EH (cell line): ENCODE data around the gene PRMT9.

Experiments used
- DNase-seq: peaks from one replicate; pipeline ENCODE4 v3.0.0-alpha.2; 2015; ENCODE audit warnings: low read depth

Gene PRMT9

DNA sequence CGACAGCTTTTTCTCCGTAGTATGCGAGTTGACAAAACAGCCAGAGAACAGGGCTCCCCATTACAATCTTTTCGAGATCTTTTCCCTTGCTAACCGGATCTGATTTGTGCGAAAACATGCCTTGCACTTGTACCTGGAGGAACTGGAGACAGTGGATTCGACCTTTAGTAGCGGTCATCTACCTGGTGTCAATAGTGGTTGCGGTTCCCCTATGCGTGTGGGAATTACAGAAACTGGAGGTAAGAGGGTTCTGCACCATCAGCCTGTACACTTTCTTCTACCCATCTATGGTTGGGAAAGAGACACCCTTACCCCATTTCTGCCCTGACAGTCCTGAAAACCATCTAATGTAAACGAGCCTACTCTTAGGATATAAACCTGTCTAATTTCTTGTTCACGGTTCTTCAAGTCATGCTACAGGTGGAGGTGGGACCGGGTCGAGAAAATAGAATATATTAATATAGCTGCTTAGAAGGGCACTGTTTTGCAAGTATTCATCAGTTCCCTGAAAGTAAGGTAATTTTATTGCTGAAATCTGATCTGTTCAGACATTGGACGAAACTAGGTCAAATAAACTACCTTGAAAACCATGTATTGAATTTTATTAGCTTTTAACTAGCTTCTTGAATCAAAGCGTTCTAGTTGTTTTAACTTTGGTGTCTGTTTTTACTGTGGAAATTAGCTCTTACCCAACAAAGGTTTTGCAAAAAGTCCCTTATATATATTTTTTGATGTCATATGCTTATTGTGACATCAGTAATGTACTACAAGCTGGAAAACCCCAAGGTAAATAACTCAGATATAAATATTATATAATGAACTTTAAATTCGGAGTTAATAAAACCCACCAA, 65.9 kb downstream of the PRMT9 start:
- no peak for DNase-seq

DNA sequence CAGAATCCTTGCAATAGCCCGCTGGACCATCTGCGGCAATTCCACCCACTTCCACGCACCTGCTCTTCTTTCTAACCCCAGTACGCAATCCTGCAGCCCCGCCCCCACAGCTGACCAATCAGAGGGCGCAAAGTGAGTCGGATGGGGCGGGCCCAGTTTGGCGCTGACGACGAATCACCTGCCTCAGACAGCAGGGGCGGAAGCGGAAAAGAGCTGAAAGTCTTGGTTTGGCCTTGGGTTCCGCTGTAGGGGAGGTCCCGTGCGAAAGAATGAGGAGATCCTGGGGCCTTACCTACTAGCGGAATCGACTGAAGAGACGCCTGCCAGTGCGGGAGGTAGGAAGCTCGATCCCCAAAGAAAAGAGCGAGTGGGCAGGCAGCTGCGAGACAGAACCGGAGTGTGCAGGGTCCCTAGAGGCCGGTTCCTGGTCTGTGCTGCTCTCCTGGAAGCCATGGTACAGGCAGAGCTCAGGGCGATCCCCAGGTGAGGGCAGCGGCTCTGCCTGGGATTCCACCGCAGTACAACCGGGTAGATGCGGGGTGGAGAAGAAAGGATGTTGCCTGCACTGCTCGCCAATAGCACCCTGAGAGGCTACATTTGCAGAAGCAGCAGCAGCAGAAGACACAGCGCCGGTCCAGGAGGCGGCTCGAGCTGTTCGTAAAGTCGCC, 66.7 kb downstream of the PRMT9 start, which contains the start of gene TMEM184C:
Gene TMEM184C, plus strand, starts transcription at position 225 of the 668 bp plus-strand sequence. CDS start 560 bp downstream, outside the sequence.
- peak; percentile 95 for DNase-seq

DNA sequence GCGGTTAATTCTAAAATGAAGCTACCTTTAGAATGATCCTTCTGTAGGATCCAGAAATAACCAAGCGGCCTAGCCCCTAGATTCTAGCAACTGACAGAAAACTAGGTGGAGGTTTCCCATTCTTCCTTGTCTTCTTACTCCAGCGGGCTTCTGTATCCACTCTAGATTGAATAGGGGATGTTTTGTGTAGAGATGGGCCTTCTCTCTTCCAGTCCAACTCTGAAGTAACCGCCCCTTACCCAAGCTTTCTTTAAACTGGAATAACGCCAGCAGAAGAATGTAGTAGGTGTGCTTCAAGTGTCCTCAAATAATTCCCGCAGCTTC, 67.2 kb downstream of the PRMT9 start:
- DNase-seq = no peak

DNA sequence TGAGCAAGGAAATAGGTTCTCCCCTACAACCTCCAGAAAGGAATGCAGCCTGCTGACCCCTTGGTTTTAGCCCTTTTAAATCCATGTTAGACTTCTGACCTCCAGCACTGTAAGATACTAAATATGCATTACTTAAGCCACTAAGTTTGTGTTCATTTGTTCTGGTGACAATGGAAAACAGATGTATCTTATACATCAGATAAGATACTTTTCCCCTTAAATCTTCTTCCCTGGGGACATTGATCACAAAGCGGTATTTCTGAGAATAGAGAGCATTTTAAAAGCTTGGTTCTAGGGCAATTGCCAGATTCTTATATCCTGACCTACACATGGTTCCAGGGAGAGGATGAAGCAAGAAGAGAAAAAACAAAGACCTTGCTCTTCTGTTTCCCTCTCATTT, 73.3 kb downstream of the PRMT9 start:
- DNase-seq = peak; percentile 42

DNA sequence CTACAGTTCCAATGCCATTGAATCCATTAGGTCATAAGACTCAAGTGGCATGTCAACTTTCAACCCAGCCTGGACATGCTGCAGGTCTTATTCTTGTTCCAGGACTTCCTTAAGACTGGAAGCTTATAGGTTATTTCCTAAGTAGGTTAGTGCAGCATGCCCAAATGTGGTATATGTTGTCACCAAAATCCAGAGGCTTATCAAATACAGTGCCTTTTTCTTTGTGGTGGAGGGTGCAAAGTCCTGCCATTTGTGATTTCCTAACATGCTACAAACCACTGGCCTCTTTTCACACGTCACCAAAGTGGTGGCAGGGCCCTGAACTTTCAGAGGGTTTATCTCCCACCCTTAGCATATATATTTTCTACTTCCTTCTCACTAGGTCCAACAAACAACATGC, 76.5 kb downstream of the PRMT9 start:
- no peak for DNase-seq

DNA sequence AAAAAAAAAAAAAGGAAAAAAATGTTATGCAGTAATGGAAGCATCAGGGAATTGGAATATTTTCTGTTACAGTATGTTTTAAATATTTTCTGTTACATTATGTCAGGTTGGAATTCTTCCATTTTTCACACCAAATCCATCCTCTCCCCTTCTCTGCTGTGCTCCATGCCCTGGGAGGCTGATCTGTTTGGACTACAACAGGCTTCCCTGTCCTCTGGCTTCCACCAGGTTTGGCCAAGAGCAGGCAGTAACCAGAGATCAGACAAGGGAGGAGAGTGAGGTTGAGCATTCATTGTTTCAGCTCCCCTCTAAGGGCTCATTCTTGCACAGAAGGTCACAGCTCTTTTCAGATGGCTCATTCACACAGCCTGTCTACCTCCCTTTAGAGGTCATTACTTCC, 78.5 kb downstream of the PRMT9 start:
- no peak for DNase-seq

DNA sequence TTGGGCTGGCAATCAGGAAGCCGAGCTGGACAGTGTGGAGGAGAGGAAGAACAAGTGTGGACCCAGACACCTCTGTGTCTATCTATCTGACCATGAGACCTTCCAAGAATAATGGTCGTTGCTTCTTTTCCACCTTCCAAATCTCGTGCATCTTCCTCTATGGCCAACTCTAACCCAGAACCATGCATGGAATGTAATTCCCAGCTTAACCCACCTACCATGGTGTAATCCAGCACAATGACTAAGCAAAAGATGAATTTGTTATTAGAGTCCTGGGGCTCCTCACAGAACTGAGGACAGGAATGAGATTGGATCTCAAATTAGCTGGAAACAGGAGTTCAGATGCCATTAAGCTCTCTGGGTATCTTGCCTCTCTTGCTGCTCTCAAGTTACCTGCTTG, 84.2 kb downstream of the PRMT9 start:
- peak; percentile 86 for DNase-seq

DNA sequence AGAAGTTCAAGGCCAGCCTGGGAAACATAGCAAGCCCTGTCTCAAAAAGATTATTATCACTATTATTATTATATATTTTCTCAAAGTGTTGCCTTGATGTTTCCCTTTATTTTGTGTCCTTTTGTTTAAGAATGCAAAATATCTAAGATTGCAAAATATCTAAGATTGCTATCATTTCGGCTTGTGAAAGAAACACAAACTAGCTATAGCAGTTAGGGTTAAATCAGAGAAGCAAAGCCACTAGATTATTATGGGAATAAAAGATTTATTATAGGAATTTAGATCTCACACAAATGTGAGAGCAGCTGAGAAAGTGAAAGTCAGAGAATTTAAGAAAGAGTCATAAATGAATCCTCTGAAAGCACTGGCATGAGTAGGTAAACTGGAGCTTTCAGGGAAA, 84.8 kb downstream of the PRMT9 start:
- DNase-seq = peak; percentile 49

DNA sequence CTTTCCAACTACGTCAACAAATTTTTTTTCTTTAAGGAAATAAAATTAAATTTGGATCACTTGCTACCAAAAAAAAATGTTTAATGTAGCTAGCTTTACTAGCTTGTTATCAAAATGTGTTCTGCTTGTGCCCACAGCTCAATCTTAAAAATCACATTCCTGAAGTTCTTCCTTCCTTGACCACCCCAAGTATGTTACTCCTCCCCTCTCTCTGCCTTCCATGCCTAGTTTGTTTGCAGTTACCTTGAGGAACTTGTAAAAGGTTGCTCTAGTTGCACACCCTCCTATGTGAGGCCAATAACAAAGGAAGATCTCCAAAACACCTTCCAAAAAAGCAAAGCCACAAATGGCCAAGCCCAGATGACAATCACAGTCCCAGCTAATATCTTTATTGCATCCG, 86.4 kb downstream of the PRMT9 start:
- peak; percentile 26 for DNase-seq

DNA sequence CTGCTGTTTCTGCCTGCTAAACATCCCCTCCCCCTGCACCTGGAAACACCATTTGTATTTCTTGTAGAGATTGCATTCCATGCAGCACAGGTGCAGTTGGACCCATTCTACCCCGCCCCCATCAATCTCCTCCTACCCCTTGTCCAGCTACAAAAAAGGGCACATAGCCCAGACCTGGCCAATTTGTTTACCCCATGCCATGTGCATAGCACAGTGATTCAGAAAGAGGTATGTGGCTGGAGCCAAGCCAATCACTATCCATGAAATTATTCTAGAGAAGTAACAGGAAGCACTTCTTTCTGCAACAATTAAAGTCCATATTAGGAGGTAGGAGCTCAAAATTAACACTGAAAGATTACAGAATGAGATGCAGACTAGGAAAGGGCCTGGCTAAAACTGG, 87.0 kb downstream of the PRMT9 start:
- peak; percentile 94 for DNase-seq

DNA sequence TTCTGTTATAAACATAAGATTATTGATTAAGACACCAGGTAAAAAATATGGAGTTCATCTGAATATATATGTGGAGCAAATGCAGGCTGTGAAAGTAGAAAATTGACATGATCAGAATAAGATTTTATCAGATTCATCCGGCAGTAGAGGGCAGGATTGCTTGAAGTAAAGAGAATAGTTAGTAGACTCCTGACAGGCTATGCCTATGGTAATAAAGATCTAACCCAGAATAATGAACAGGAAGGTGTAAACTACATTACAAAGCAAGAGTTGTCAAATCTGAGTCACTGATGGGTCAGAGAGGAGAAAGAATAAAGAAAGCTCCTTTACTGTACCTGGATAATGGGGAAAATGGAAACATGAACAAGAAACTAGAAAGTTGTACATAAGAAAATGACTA, 87.6 kb downstream of the PRMT9 start:
- peak; percentile 34 for DNase-seq

DNA sequence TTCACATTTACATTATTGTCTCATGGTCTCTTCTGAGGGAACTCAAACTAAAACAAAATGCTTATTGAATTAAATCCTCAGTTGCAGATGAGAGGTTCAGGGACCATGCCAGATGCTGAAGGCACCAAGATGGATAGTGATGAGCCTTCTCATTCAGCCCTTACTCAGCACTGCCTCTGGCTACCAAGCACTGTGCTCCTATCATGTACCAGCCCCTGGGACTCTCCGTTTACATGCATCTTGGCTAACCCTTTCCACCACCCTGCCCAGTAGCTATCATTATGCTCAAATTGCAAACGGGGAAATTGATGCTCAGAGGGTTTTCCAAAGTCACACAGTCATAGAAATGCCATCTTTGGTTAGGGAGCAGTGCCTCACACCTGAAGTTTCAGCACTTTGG, 89.4 kb downstream of the PRMT9 start:
- DNase-seq = no peak

DNA sequence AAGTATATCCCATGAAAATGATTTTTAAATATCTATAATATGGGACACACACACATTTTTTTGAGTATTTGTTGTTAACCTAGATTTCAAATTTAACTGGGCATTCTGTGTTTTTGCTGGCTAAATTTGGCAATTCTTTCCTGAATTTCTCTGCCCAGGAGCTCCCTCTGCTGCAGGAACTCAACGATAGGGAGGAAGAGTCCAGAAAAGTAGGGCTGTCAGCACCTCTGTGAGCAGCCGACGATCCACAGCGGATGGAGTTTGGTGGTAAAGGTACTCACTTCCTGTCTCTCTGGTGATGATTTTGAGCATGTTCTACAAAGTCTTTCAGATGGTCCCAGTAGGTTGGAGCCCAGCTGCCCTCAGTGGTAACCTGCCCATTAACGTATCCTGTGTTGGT, 89.9 kb downstream of the PRMT9 start:
- no peak for DNase-seq

DNA sequence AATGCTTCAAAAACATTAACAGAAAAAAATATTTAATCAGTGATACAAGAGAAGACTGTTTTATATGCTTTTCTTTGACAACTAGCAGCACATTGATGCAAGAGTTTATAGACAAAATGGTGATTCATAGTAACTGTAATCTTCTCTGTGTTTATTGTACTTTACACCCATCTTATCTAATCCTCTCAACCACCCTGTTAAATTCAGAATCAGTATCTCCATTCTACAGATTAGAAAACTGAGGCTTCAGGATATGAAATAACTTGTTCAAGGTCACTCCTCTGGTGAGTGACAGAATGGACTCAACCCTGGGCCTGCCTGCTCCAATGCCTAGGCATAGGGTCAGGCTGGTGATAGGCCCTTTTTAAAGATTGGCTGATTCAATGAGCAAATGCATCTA, 92.9 kb downstream of the PRMT9 start:
- peak; percentile 46 for DNase-seq

DNA sequence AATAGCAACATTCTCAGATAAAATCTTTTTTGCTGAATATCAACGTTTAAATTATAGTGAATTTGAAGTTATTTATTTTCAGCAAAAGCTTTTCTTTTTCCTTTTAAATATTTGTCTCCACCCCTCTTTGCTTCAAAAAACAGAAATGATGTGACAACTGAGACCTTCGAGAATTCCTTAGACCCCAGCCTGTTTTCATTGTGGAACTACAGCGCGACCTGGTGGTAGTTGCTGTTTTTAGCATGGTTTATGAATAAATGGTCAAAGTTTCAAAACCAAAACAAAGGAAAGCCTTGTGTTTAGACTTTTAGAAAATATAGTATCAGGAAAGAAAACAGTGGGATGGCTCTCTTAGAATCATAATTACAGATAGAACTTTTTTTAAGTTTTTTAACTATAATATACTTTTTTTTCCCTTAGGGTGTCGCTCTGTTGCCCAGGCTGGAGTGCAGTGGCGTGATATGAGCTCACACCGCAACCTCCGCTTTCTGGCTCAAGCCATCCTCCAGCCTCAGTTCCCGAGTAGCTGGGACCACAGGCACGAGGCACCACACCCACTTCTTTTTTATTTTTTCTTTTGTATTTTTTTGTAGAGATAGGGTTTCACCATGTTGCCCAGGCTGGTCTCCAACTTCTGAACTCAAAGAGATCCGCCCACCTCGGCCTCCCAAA, 93.6 kb downstream of the PRMT9 start:
- DNase-seq = peak; percentile 71

DNA sequence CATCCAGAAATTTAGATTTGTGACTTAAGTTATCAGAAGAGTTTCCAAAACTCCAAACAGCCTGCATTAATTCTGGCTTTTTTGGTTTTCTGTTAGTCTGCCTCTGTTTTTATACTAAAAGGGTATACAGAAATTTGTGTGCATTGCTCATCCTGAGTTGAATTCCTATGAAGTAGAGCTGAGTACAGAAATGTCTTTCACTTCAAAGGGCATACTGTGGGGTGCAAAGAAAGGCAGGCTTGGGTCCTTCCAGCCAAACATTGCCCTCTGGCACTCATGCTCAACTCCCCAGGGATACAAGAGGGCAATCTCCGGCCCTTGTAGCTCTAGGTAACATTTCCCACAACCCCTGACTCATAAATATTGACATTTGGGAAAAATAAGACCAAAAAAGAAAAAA, 94.4 kb downstream of the PRMT9 start:
- peak; percentile 26 for DNase-seq
